ENCODE data around the gene GORASP1. TPM values are rescaled to one million over a fixed set of nuclear protein-coding genes. Genes with fewer than 3 reads are reported as not detected.

GORASP1 gene
- total and polyA plus RNA-seq, 2 of the 13 experiments (the other 11 are each of a cell fraction or from before 2014, with no cell fraction given) = 36.4 to 39.8 TPM

DNA sequence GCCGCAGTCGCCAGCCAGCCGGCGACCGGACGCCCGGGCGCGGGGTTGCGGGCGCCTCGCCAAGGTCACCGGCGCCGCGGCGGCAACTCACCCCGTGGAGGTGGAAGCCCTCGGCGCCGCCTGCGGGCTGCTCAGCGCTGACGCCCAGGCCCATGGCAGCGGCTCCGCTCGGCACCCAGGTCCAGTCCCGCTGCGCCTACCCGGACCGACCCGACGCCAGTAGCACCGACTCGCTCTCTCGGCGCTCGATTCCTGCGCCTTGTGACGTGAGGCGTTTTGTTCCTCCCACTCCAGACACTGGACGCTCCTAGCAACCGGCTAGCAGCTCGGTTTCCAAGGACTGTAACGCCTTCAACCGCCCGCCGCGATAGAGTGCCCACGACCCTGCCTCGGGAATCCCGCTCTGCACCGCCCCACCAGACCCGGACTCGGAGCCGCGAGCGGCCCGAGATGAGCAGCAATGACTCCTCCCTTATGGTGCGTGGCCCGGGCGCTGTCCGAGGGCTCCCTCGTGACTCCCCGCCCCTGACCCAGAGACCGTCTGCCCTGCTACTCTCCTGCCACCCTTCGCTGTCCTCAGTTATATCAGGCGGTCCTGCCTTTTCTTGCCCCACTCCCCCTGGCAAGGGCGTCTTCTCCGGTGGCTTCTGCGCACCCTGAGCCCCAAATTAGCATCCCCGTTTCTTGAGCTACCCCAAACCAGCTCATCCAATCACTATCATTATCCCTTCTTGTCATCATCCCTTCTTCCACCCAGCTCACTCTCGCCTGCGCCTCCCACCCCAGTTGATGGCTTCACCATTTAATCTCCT is at the start of gene GORASP1, which contains the start of gene TTC21A (continued):
- TF ChIP-seq NR3C1 (CRISPR knock-in tag; IDR thresholded peaks at IDR 0.05) (no peak), SALL1 (CRISPR knock-in tag; IDR thresholded peaks at IDR 0.05) (no peak), ZNF567 (CRISPR knock-in tag; IDR thresholded peaks at IDR 0.05; ENCODE audit: borderline replicate concordance) (0 out of 2 replicates have a peak, but pooled peaks have one; percentile 82), CEBPG (CRISPR knock-in tag; IDR thresholded peaks at IDR 0.05) (no peak), ZSCAN30 (CRISPR knock-in tag; IDR thresholded peaks at IDR 0.05) (no peak), PRPF4 (IDR thresholded peaks at IDR 0.05; ENCODE audit: low read depth, low read length, poor library complexity, severe bottlenecking) (no peak), ZFP37 (CRISPR knock-in tag; IDR thresholded peaks at IDR 0.05; ENCODE audit: borderline replicate concordance) (no peak), ZMYM4 (CRISPR knock-in tag; IDR thresholded peaks at IDR 0.05) (peak; percentile 37; the same call in 1 of the 2 replicates), HHEX (CRISPR knock-in tag; IDR thresholded peaks at IDR 0.05) (no peak), MXD4 (CRISPR knock-in tag; IDR thresholded peaks at IDR 0.05) (no peak), KAT8 (CRISPR knock-in tag; IDR thresholded peaks at IDR 0.05) (peak; percentile 8; the same call in 1 of the 2 replicates), HIVEP1 (CRISPR knock-in tag; IDR thresholded peaks at IDR 0.05) (no peak), MED8 (CRISPR knock-in tag; IDR thresholded peaks at IDR 0.05; ENCODE audit: insufficient replicate concordance) (no peak), ZNF775 (CRISPR knock-in tag; IDR thresholded peaks at IDR 0.05; ENCODE audit: borderline replicate concordance) (no peak), TBL1XR1 (IDR thresholded peaks at IDR 0.05; ENCODE audit: borderline replicate concordance, low read length, partially characterized antibody) (no peak), ONECUT2 (CRISPR knock-in tag; IDR thresholded peaks at IDR 0.05) (no peak), RCOR2 (CRISPR knock-in tag; IDR thresholded peaks at IDR 0.05) (no peak), SSRP1 (CRISPR knock-in tag; IDR thresholded peaks at IDR 0.05) (no peak), ZNF839 (CRISPR knock-in tag; IDR thresholded peaks at IDR 0.05; ENCODE audit: borderline replicate concordance) (0 out of 2 replicates have a peak, but pooled peaks have one; percentile 26), ZBTB7B (CRISPR knock-in tag; IDR thresholded peaks at IDR 0.05) (no peak), HMGA1 (CRISPR knock-in tag; conservative IDR thresholded peaks at IDR 0.05) (no peak)
- TF ChIP-seq, protein P1, sequence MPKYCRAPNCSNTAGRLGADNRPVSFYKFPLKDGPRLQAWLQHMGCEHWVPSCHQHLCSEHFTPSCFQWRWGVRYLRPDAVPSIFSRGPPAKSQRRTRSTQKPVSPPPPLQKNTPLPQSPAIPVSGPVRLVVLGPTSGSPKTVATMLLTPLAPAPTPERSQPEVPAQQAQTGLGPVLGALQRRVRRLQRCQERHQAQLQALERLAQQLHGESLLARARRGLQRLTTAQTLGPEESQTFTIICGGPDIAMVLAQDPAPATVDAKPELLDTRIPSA (CRISPR knock-in tag; IDR thresholded peaks at IDR 0.05; ENCODE audit: borderline replicate concordance) = no peak
- TF ChIP-seq, protein P2, sequence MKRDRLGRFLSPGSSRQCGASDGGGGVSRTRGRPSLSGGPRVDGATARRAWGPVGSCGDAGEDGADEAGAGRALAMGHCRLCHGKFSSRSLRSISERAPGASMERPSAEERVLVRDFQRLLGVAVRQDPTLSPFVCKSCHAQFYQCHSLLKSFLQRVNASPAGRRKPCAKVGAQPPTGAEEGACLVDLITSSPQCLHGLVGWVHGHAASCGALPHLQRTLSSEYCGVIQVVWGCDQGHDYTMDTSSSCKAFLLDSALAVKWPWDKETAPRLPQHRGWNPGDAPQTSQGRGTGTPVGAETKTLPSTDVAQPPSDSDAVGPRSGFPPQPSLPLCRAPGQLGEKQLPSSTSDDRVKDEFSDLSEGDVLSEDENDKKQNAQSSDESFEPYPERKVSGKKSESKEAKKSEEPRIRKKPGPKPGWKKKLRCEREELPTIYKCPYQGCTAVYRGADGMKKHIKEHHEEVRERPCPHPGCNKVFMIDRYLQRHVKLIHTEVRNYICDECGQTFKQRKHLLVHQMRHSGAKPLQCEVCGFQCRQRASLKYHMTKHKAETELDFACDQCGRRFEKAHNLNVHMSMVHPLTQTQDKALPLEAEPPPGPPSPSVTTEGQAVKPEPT (CRISPR knock-in tag; IDR thresholded peaks at IDR 0.05; ENCODE audit: low read depth) = 0 out of 2 replicates have a peak, but pooled peaks have one; percentile 33
- TF ChIP-seq, protein P3, sequence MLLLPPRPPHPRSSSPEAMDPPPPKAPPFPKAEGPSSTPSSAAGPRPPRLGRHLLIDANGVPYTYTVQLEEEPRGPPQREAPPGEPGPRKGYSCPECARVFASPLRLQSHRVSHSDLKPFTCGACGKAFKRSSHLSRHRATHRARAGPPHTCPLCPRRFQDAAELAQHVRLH (CRISPR knock-in tag; IDR thresholded peaks at IDR 0.05; ENCODE audit: borderline replicate concordance, low read depth) = no peak
- TF ChIP-seq, protein P4, sequence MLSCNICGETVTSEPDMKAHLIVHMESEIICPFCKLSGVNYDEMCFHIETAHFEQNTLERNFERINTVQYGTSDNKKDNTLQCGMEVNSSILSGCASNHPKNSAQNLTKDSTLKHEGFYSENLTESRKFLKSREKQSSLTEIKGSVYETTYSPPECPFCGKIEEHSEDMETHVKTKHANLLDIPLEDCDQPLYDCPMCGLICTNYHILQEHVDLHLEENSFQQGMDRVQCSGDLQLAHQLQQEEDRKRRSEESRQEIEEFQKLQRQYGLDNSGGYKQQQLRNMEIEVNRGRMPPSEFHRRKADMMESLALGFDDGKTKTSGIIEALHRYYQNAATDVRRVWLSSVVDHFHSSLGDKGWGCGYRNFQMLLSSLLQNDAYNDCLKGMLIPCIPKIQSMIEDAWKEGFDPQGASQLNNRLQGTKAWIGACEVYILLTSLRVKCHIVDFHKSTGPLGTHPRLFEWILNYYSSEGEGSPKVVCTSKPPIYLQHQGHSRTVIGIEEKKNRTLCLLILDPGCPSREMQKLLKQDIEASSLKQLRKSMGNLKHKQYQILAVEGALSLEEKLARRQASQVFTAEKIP (CRISPR knock-in tag; IDR thresholded peaks at IDR 0.05; ENCODE audit: borderline replicate concordance) = no peak
- TF ChIP-seq, protein P5, sequence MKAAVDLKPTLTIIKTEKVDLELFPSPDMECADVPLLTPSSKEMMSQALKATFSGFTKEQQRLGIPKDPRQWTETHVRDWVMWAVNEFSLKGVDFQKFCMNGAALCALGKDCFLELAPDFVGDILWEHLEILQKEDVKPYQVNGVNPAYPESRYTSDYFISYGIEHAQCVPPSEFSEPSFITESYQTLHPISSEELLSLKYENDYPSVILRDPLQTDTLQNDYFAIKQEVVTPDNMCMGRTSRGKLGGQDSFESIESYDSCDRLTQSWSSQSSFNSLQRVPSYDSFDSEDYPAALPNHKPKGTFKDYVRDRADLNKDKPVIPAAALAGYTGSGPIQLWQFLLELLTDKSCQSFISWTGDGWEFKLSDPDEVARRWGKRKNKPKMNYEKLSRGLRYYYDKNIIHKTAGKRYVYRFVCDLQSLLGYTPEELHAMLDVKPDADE (CRISPR knock-in tag; IDR thresholded peaks at IDR 0.05) = no peak
